GM08714 (cell line): ENCODE measurements around the gene NDUFB2.
"Not testable (repeated sequence)": the region's sequence is repeated elsewhere in the genome, so short reads cannot be mapped to it uniquely, and the experiment has no call there.

Experiments used
- H3K4me3 ChIP-seq: fragments of 200-500 bp; sonication (Bioruptor generic); 2 replicates; pipeline ENCODE4 v1.5.1; 2014; ENCODE audit warnings: mild to moderate bottlenecking, low read length, inconsistent platforms
- ZNF274 ChIP-seq: IDR thresholded peaks from 2 replicates; pipeline ENCODE4 v1.6.1; 2012; ENCODE audit warnings: mild to moderate bottlenecking, low read depth, low read length

NDUFB2 gene

GRCh38 chr7:140667476-140667875 lies 29.0 kb upstream of the NDUFB2 start:
- no peak overlapping the region for H3K4me3 ChIP-seq
- no peak for TF ChIP-seq ZNF274

DNA sequence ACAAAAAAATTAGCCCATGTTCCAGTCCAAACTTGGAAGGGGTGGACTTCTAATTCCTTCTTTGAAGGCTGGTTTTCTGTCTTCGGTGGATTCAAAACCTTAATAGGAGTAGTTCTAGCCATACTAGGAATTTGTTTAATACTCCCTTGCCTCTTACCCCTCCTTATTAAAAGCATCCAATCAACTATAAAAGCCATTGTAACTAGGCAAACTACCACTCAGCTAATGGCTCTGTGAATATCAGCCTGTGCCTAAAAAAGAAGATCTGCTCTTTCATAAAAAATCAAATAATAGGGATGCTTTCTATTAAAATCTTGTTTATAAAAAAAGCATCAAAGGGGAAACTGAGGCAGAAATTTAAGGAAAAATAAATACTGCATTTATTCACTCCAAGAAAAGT lies 27.9 kb upstream of the NDUFB2 start:
- no peak for TF ChIP-seq ZNF274
- no peak overlapping the region for H3K4me3 ChIP-seq

DNA sequence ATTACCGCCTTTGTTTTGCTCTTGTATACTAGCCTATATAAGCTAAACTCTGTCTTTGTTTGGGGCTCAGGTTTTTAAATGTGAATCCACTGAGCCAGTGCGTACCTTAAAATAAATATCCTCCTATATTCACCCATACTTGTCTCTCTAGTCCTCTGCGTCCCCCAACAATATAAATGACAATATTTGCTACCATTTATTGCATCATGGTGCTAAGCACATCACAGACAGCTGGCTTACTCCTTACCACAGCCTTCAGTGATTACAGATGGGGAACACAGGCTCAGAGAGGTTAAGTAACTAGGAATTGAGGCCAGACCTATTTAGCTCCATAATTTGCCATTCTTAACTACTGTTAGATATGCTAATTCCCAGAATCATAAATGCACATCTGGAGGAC lies 27.2 kb upstream of the NDUFB2 start:
- H3K4me3 ChIP-seq, result no peak overlapping the region
- no peak for TF ChIP-seq ZNF274

DNA sequence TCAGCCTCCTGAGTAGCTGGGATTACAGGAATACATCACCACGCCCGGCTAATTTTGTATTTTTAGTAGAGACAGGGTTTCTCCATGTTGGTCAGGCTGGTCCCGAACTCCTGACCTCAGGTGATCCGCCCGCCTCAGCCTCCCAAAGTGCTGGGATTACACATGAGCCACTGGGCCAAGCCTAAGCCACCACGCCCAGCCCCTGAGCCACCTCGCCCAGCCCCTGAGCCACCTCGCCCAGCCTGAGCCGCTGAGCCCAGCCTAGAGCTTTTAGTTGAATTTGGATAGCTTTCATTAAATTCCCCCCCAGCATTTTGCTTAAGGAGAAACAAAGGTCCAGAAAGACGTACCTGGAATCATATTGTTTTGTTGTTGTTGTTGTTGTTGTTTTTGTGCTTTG lies 26.6 kb upstream of the NDUFB2 start:
- H3K4me3 ChIP-seq, result not testable (repeated sequence)

DNA sequence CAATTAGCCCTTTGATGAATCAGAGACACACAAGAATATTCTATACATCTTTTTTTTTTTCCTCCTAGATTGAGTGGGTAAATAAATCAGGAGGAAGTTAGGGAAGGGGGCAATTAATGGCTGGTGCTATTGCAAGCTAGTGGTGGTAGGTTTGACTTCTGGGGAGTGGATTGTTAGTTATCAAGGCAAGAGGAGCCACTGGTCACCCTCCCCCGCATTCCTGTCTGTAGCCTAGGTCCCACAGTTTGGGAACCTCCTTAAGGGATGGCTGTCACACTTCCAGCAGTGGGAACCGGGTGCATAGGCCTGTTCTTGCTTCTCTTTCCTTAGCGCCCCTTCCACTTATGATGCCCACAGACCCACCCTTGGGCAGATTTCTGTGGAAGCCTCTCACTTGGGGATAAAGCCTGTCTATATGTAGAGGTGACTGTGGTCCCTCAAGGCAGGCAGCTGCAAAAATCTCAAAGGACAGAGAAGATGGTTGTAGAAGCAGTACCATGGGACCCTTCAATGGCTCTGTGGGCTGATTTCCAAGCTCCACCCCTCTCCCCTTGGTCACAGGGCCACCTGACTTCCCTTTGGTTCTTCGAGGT lies 26.1 kb upstream of the NDUFB2 start:
- H3K4me3 ChIP-seq, result no peak overlapping the region
- TF ChIP-seq ZNF274, result no peak

GRCh38 chr7:140671966-140672365 lies 24.5 kb upstream of the NDUFB2 start:
- no peak overlapping the region for H3K4me3 ChIP-seq
- no peak for TF ChIP-seq ZNF274

GRCh38 chr7:140672382-140673062 lies 24.0 kb upstream of the NDUFB2 start, which contains the start of gene ADCK2:
Gene ADCK2 (plus strand): TSS chr7:140672945. CDS start chr7:140673331, 386 bp downstream.
- TF ChIP-seq ZNF274, result no peak

DNA sequence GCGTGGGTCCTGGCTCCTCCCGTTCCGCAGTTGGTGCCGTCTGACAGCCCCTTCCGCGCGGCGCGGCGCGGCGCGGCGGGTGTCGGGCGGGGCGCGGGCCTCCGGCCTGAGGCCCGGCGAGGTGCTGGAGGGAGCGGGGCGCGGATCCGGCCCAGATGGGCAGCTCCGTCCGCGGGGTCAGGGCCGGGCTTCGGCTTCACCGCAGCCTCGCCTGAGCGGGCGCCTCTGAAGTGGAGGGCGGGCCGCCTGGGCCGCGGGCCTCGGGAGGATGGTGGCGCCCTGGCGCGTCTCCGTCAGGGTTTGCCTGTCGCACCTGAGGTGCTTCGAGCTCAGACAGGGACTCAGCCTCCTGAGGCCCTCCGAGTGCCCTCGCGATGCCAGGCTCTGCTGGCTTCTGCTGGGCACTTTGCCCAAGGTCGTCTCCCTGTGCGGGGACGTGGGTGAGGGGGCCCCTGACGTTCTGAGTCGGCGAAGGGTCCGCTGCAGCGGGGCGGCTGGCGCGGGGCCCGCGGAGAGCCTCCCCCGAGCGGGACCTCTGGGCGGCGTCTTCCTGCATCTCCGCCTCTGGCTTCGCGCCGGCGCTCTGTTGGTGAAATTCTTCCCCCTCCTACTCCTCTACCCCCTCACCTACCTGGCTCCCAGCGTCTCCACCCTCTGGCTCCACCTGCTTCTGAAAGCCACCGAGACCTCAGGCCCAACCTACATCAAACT lies 23.3 kb upstream of the NDUFB2 start:
- peak overlapping the region; percentile 73 for H3K4me3 ChIP-seq

More at GRCh38 chr7:140672382-140673062, 24.0 kb upstream of the NDUFB2 start, which contains the start of gene ADCK2:
- peak within 1 kb of the TSS; percentile 73 for H3K4me3 ChIP-seq

DNA sequence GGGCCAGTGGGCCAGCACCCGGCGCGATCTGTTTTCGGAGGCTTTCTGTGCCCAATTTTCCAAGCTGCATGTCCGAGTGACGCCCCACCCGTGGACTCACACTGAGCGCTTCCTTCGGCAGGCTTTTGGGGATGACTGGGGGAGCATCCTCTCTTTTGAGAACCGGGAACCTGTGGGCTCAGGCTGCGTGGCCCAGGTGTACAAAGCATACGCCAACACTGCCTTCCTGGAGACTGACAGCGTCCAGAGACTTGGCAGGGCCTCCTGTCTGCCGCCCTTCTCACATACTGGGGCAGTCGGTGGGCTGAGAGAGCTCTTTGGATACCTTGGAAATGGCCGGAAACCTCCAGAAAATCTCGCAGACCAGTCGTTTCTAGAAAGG lies 22.7 kb upstream of the NDUFB2 start:
- H3K4me3 ChIP-seq, result peak overlapping the region; percentile 73; the same call in 1 of the 2 replicates
- TF ChIP-seq ZNF274, result no peak

More for the DNA sequence above, 23.3 kb upstream of the NDUFB2 start:
- no peak for TF ChIP-seq ZNF274

GRCh38 chr7:140674356-140674800 lies 22.1 kb upstream of the NDUFB2 start:
- H3K4me3 ChIP-seq, result no peak overlapping the region
- TF ChIP-seq ZNF274, result no peak

- no peak overlapping the region for H3K4me3 ChIP-seq
- TF ChIP-seq ZNF274, result no peak
These were observed 21.4 kb upstream of the NDUFB2 start for GRCh38 chr7:140674899-140675701.

DNA sequence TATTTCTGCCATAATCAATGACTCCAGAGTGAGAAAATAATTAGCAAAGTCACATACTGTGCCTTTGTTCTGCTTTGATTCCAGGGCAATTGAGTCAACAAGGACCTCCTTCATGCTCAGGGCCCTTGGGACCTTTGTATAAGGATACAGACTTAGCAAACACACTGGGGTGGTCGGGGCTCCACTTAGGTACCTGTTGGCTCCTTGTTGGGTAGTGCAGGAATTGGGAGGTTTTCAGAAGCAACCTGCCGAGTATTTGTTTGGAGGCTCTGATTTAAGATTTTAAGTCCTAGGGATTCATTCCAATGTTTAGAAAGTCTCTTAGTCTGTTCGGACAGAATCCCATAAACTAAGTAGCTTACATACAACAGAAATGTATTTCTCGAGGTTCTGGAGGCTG lies 20.8 kb upstream of the NDUFB2 start:
- TF ChIP-seq ZNF274, result no peak
- H3K4me3 ChIP-seq, result no peak overlapping the region; the same call in 1 of the 2 replicates

- no peak overlapping the region; the same call in 1 of the 2 replicates for H3K4me3 ChIP-seq
- no peak for TF ChIP-seq ZNF274
These were observed 20.2 kb upstream of the NDUFB2 start for GRCh38 chr7:140676306-140676705.

- not testable (repeated sequence) for H3K4me3 ChIP-seq
These were observed 19.6 kb upstream of the NDUFB2 start for GRCh38 chr7:140676956-140677355.
